COLO829 (cell line): ENCODE measurements around the gene RSPRY1.
A peak's percentile ranks its signal among the peaks of the same experiment; 100 is the strongest.
"Not testable (repeated sequence)": the region's sequence is repeated elsewhere in the genome, so short reads cannot be mapped to it uniquely, and the experiment has no call there.

Source experiments
- DNase-seq: peaks from one replicate; pipeline ENCODE4 v3.0.0; 2012; ENCODE audit warnings: low spot score

RSPRY1 gene

GRCh38 chr16:57271867-57272495, 85.9 kb downstream of the RSPRY1 start:
- DNase-seq: no peak

GRCh38 chr16:57273359-57273758, 87.2 kb downstream of the RSPRY1 start:
- DNase-seq: no peak

- DNase-seq: no peak
Observed at GRCh38 chr16:57273826-57274225, 87.7 kb downstream of the RSPRY1 start.

- DNase-seq: not testable (repeated sequence)
Observed at GRCh38 chr16:57275946-57276345, 89.8 kb downstream of the RSPRY1 start.

- no peak for DNase-seq
Observed at GRCh38 chr16:57276596-57276995, 90.5 kb downstream of the RSPRY1 start.

GRCh38 chr16:57277586-57277985, 91.5 kb downstream of the RSPRY1 start:
- DNase-seq: peak; percentile 57

GRCh38 chr16:57278494-57278893, 92.4 kb downstream of the RSPRY1 start:
- no peak for DNase-seq

- no peak for DNase-seq
Observed at GRCh38 chr16:57279780-57280638, 93.9 kb downstream of the RSPRY1 start.

GRCh38 chr16:57281791-57282190, 95.7 kb downstream of the RSPRY1 start:
- no peak for DNase-seq

GRCh38 chr16:57282510-57283213, 96.5 kb downstream of the RSPRY1 start:
- no peak for DNase-seq

GRCh38 chr16:57283214-57283958, 97.3 kb downstream of the RSPRY1 start:
- no peak for DNase-seq

- DNase-seq: no peak
Observed at GRCh38 chr16:57283959-57284208, 97.8 kb downstream of the RSPRY1 start.

- no peak for DNase-seq
Observed at GRCh38 chr16:57284209-57284951, 98.3 kb downstream of the RSPRY1 start, which contains the start of gene PLLP. PLLP (minus strand) TSS chr16:57284672; CDS start chr16:57284540, 132 bp downstream.

GRCh38 chr16:57284952-57285363, 98.8 kb downstream of the RSPRY1 start:
- no peak for DNase-seq

GRCh38 chr16:57285379-57285778, 99.2 kb downstream of the RSPRY1 start:
- no peak for DNase-seq

GRCh38 chr16:57289391-57290257, 103.5 kb downstream of the RSPRY1 start:
- DNase-seq: peak; percentile 56
